EL (cell line): ENCODE results near the gene CARMIL1.
"Not testable (repeated sequence)": the region's sequence is repeated elsewhere in the genome, so short reads cannot be mapped to it uniquely, and the experiment has no call there.

ENCODE experiments used
- DNase-seq: peaks from one replicate; pipeline ENCODE4 v3.0.0-alpha.2; 2016

The CARMIL1 gene

GRCh38 chr6:25278261-25278913, 787 bp upstream of the CARMIL1 start:
- no peak for DNase-seq

- DNase-seq: no peak
Measured at GRCh38 chr6:25279748-25280343, 672 bp downstream of the CARMIL1 start.

GRCh38 chr6:25280344-25281074, 1.3 kb downstream of the CARMIL1 start:
- no peak for DNase-seq

GRCh38 chr6:25286891-25287290, 7.7 kb downstream of the CARMIL1 start:
- no peak for DNase-seq

GRCh38 chr6:25287941-25288340, 8.8 kb downstream of the CARMIL1 start:
- DNase-seq: no peak

- DNase-seq: no peak
Measured at GRCh38 chr6:25288518-25288917, 9.3 kb downstream of the CARMIL1 start.

GRCh38 chr6:25290306-25291060, 11.3 kb downstream of the CARMIL1 start:
- DNase-seq: no peak

- DNase-seq: no peak
Measured at GRCh38 chr6:25292384-25292783, 13.2 kb downstream of the CARMIL1 start.

- no peak for DNase-seq
Measured at GRCh38 chr6:25295651-25296050, 16.5 kb downstream of the CARMIL1 start.

GRCh38 chr6:25296217-25296905, 17.2 kb downstream of the CARMIL1 start:
- no peak for DNase-seq

GRCh38 chr6:25297039-25297441, 17.9 kb downstream of the CARMIL1 start:
- DNase-seq: no peak

- no peak for DNase-seq
Measured at GRCh38 chr6:25297823-25298522, 18.8 kb downstream of the CARMIL1 start.

- DNase-seq: not testable (repeated sequence)
Measured at GRCh38 chr6:25298523-25298865, 19.3 kb downstream of the CARMIL1 start.

GRCh38 chr6:25301362-25301761, 22.2 kb downstream of the CARMIL1 start:
- DNase-seq: no peak

- no peak for DNase-seq
Measured at GRCh38 chr6:25302151-25302550, 23.0 kb downstream of the CARMIL1 start.

- peak; percentile 71 for DNase-seq
Measured at GRCh38 chr6:25302677-25303128, 23.5 kb downstream of the CARMIL1 start.

- DNase-seq: no peak
Measured at GRCh38 chr6:25303254-25303653, 24.1 kb downstream of the CARMIL1 start.

GRCh38 chr6:25306379-25306778, 27.2 kb downstream of the CARMIL1 start:
- DNase-seq: no peak

GRCh38 chr6:25307805-25308494, 28.8 kb downstream of the CARMIL1 start:
- DNase-seq: no peak

GRCh38 chr6:25309886-25310285, 30.7 kb downstream of the CARMIL1 start:
- DNase-seq: no peak

- peak; percentile 64 for DNase-seq
Measured at GRCh38 chr6:25311331-25311840, 32.2 kb downstream of the CARMIL1 start.
